Stimulated activated CD4-positive, alpha-beta T cell treated with anti-CD3 and anti-CD28 coated beads, Interleukin-12 subunit alpha, Interleukin-12 subunit beta, amount 100 ng/mL, for 24 hours (primary cell): ENCODE data around the gene BAD.

Experiments used
- DNase-seq, 2 experiments: peaks; one replicate each; pipeline ENCODE4 v3.0.0-alpha.2; 2020; ENCODE audit warnings: low read depth in 2 of 2

The BAD gene

GRCh38 chr11:64296236-64296635 lies 11.8 kb upstream of the BAD start:
- DNase-seq = no peak

- no peak for DNase-seq
These were observed 11.3 kb upstream of the BAD start for GRCh38 chr11:64295760-64296159.

GRCh38 chr11:64294774-64295173 lies 10.3 kb upstream of the BAD start:
- no peak for DNase-seq

- DNase-seq = no peak
These were observed 8.2 kb upstream of the BAD start for GRCh38 chr11:64292460-64293254.

GRCh38 chr11:64291752-64292459 lies 7.4 kb upstream of the BAD start:
- DNase-seq = no peak

GRCh38 chr11:64291262-64291751 lies 6.8 kb upstream of the BAD start, which contains the start of gene KCNK4:
Gene KCNK4 (plus strand): TSS chr11:64291302. CDS start chr11:64293019, 1,717 bp downstream.
- no peak for DNase-seq

- no peak for DNase-seq
These were observed 6.1 kb upstream of the BAD start for GRCh38 chr11:64290352-64291261.

- no peak for DNase-seq
These were observed 4.6 kb upstream of the BAD start for GRCh38 chr11:64289002-64289564.

GRCh38 chr11:64288353-64288750 lies 3.9 kb upstream of the BAD start:
- DNase-seq = no peak

GRCh38 chr11:64287676-64288352 lies 3.3 kb upstream of the BAD start:
- no peak for DNase-seq

GRCh38 chr11:64286801-64287159 lies 2.3 kb upstream of the BAD start:
- DNase-seq = no peak

GRCh38 chr11:64285885-64286800 lies 1.7 kb upstream of the BAD start:
- no peak for DNase-seq

GRCh38 chr11:64284962-64285884 lies 758 bp upstream of the BAD start, which contains the start of gene GPR137:
Gene GPR137 (plus strand): TSS chr11:64285848. CDS start chr11:64286525, 677 bp downstream.
- DNase-seq = peak; percentile 85

- DNase-seq = no peak
These were observed 1.4 kb downstream of the BAD start for GRCh38 chr11:64283092-64283491.

GRCh38 chr11:64281957-64282770 lies 2.3 kb downstream of the BAD start:
- DNase-seq = no peak

- no peak for DNase-seq
These were observed 5.8 kb downstream of the BAD start for GRCh38 chr11:64278576-64279190.

GRCh38 chr11:64276653-64277431 lies 7.6 kb downstream of the BAD start:
- no peak for DNase-seq
